ENCODE data around the gene SAA2.

- no peak for TF ChIP-seq POLR2A (IDR thresholded peaks at IDR 0.05; ENCODE audit: low read depth)
- TF ChIP-seq CTCF (IDR thresholded peaks at IDR 0.05), result no peak
Measured at GRCh38 chr11:18248561-18248960, at the start of gene SAA2.

Measured in esophagus muscularis mucosa (tissue), 3 donors.